ENCODE measurements around the gene CABP7.

- TF ChIP-seq IRF3 (IDR thresholded peaks at IDR 0.05; ENCODE audit: low read depth, low read length) = no peak
- TF ChIP-seq, protein P1, sequence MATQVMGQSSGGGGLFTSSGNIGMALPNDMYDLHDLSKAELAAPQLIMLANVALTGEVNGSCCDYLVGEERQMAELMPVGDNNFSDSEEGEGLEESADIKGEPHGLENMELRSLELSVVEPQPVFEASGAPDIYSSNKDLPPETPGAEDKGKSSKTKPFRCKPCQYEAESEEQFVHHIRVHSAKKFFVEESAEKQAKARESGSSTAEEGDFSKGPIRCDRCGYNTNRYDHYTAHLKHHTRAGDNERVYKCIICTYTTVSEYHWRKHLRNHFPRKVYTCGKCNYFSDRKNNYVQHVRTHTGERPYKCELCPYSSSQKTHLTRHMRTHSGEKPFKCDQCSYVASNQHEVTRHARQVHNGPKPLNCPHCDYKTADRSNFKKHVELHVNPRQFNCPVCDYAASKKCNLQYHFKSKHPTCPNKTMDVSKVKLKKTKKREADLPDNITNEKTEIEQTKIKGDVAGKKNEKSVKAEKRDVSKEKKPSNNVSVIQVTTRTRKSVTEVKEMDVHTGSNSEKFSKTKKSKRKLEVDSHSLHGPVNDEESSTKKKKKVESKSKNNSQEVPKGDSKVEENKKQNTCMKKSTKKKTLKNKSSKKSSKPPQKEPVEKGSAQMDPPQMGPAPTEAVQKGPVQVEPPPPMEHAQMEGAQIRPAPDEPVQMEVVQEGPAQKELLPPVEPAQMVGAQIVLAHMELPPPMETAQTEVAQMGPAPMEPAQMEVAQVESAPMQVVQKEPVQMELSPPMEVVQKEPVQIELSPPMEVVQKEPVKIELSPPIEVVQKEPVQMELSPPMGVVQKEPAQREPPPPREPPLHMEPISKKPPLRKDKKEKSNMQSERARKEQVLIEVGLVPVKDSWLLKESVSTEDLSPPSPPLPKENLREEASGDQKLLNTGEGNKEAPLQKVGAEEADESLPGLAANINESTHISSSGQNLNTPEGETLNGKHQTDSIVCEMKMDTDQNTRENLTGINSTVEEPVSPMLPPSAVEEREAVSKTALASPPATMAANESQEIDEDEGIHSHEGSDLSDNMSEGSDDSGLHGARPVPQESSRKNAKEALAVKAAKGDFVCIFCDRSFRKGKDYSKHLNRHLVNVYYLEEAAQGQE (IDR thresholded peaks at IDR 0.05; ENCODE audit: low read depth, low read length) = no peak
Measured at GRCh38 chr22:29722151-29722550, 2.3 kb downstream of the CABP7 start.
